Activated T-cell treated with anti-CD3 and anti-CD28 coated beads, Interleukin-2, amount 50 U/mL, for 72 hours (primary cell): Measurements from ENCODE around the gene HBA1. TPM values are rescaled to one million over a fixed set of nuclear protein-coding genes. Genes with fewer than 3 reads are reported as not detected.
"Not testable (repeated sequence)": the region's sequence is repeated elsewhere in the genome, so short reads cannot be mapped to it uniquely, and the experiment has no call there.

Experiments
- ATAC-seq, 2 donors: fragments of 150-1000 bp; cut with Tn5 transposase; replicated peaks in 1 of 2; 2 replicates each; pipeline ENCODE4 v1.10.0; 2021; ENCODE audit warnings: moderate library complexity in 2 of 2, mild to moderate bottlenecking in 1 of 2
- DNase-seq, 2 donors: peaks; one replicate each; pipeline ENCODE4 v3.0.0; 2021 to 2022; ENCODE audit warnings: mixed read lengths in 1 of 2
- H3K27ac Mint-ChIP-seq: one replicate; pipeline ENCODE4 v1.8.0; 2022; ENCODE audit warnings: mild to moderate bottlenecking, moderate library complexity, mixed read lengths
- H3K27me3 Mint-ChIP-seq: one replicate; pipeline ENCODE4 v1.8.0; 2022; ENCODE audit warnings: low read depth, mixed read lengths
- H3K36me3 Mint-ChIP-seq, 2 donors: one replicate each; pipeline ENCODE4 v1.8.0; 2022; ENCODE audit warnings: mixed read lengths in 2 of 2, mild to moderate bottlenecking in 1 of 2; ENCODE audit not compliant: insufficient read depth in 2 of 2
- H3K4me1 Mint-ChIP-seq: one replicate; pipeline ENCODE4 v1.8.0; 2022; ENCODE audit warnings: low read depth, mixed read lengths
- H3K4me3 Mint-ChIP-seq, 2 donors: one replicate each; pipeline ENCODE4 v1.8.0; 2022; ENCODE audit warnings: mild to moderate bottlenecking in 2 of 2, mixed read lengths in 2 of 2, moderate library complexity in 2 of 2
- H3K9me3 Mint-ChIP-seq, 2 donors: one replicate each; pipeline ENCODE4 v1.8.0; 2022; ENCODE audit warnings: mixed read lengths in 2 of 2
- total RNA-seq, 2 donors: library from RNA; stranded (reverse); gene quantifications; one replicate each; pipeline ENCODE4 v1.2.3, GENCODE V29; 2022

Gene HBA1
- total RNA-seq, 2 donors from 2014 or later, result 1.1 TPM; not detected in 1

GRCh38 chr16:163696-164095 lies 12.8 kb upstream of the HBA1 start:
- not testable (repeated sequence) for DNase-seq, H3K4me1 Mint-ChIP-seq, H3K36me3 Mint-ChIP-seq, H3K9me3 Mint-ChIP-seq, ATAC-seq, H3K27ac Mint-ChIP-seq
- peak overlapping the region in 1 of 2 donors; percentile 57 for H3K4me3 Mint-ChIP-seq
- H3K27me3 Mint-ChIP-seq, result peaks cover 38% of the 10 kb centered on the region

- not testable (repeated sequence) for H3K4me3 Mint-ChIP-seq, H3K9me3 Mint-ChIP-seq, H3K27ac Mint-ChIP-seq, H3K4me1 Mint-ChIP-seq, DNase-seq, H3K36me3 Mint-ChIP-seq
- peaks cover 40% of the 10 kb centered on the region for H3K27me3 Mint-ChIP-seq
- ATAC-seq, result peak; percentile 71 to 74
These were observed 12.2 kb upstream of the HBA1 start for GRCh38 chr16:164134-164823.

GRCh38 chr16:164827-165538 lies 11.5 kb upstream of the HBA1 start:
- peaks cover under 1% of the 10 kb centered on the region for H3K4me1 Mint-ChIP-seq
- peaks cover 42% of the 10 kb centered on the region for H3K27me3 Mint-ChIP-seq
- DNase-seq, result no peak
- H3K27ac Mint-ChIP-seq, result no peak overlapping the region
- H3K36me3 Mint-ChIP-seq, result no peaks in the 10 kb centered on the region
- H3K9me3 Mint-ChIP-seq, result no peaks in the 10 kb centered on the region
- ATAC-seq, result peak; percentile 36 to 52
- peak overlapping the region; percentile 68 to 79 for H3K4me3 Mint-ChIP-seq

GRCh38 chr16:165539-166374 lies 10.7 kb upstream of the HBA1 start, which contains the start of gene HBM:
Gene HBM (plus strand): TSS chr16:165978. CDS start chr16:165998, 20 bp downstream.
- Mint-ChIP-seq H3K27me3 (peaks cover 50% of the 10 kb centered on the region), H3K4me3 (peak within 1 kb of the TSS; percentile 68 to 79), H3K36me3 (no peaks in the 10 kb centered on the region), H3K9me3 (no peaks in the 10 kb centered on the region), H3K27ac (no peak within 1 kb of the TSS), H3K4me1 (peaks cover 7% of the 10 kb centered on the region)
- peak in 1 of 2 donors; percentile 16 for ATAC-seq
- DNase-seq, result no peak

- ATAC-seq, result no peak
- Mint-ChIP-seq H3K27ac (no peak overlapping the region), H3K4me1 (peaks cover 10% of the 10 kb centered on the region), H3K36me3 (no peaks in the 10 kb centered on the region), H3K9me3 (no peaks in the 10 kb centered on the region), H3K4me3 (peak overlapping the region; percentile 65 to 79), H3K27me3 (peaks cover 56% of the 10 kb centered on the region)
- no peak for DNase-seq
These were observed 9.9 kb upstream of the HBA1 start for GRCh38 chr16:166375-167121.

GRCh38 chr16:167122-167690 lies 9.3 kb upstream of the HBA1 start:
- Mint-ChIP-seq H3K36me3 (no peaks in the 10 kb centered on the region), H3K27me3 (peaks cover 57% of the 10 kb centered on the region), H3K9me3 (no peaks in the 10 kb centered on the region), H3K4me3 (peak overlapping the region; percentile 31 to 65), H3K4me1 (peaks cover 10% of the 10 kb centered on the region), H3K27ac (no peak overlapping the region)
- DNase-seq (no peak), ATAC-seq (no peak)

GRCh38 chr16:168424-168823 lies 8.1 kb upstream of the HBA1 start:
- Mint-ChIP-seq H3K27ac (no peak overlapping the region), H3K27me3 (peaks cover 57% of the 10 kb centered on the region), H3K36me3 (no peaks in the 10 kb centered on the region), H3K4me1 (peaks cover 10% of the 10 kb centered on the region), H3K9me3 (no peaks in the 10 kb centered on the region), H3K4me3 (no peak overlapping the region)
- DNase-seq (no peak), ATAC-seq (no peak)

- no peak overlapping the region for H3K4me3 Mint-ChIP-seq
- H3K27me3 Mint-ChIP-seq, result peaks cover 63% of the 10 kb centered on the region
- peaks cover 10% of the 10 kb centered on the region for H3K4me1 Mint-ChIP-seq
These were observed 7.5 kb upstream of the HBA1 start for GRCh38 chr16:169014-169413.

GRCh38 chr16:170088-170507 lies 6.4 kb upstream of the HBA1 start:
- H3K27me3 Mint-ChIP-seq, result peaks cover 74% of the 10 kb centered on the region
- H3K4me3 Mint-ChIP-seq, H3K4me1 Mint-ChIP-seq, H3K27ac Mint-ChIP-seq, DNase-seq, ATAC-seq, H3K36me3 Mint-ChIP-seq, H3K9me3 Mint-ChIP-seq: not testable (repeated sequence)

More at GRCh38 chr16:169014-169413, 7.5 kb upstream of the HBA1 start:
- ATAC-seq, result no peak
- Mint-ChIP-seq H3K36me3 (no peaks in the 10 kb centered on the region), H3K27ac (no peak overlapping the region), H3K9me3 (no peaks in the 10 kb centered on the region)
- no peak for DNase-seq

GRCh38 chr16:170788-171187 lies 5.7 kb upstream of the HBA1 start:
- H3K36me3 Mint-ChIP-seq, result no peaks in the 10 kb centered on the region

GRCh38 chr16:172374-172941 lies 4.0 kb upstream of the HBA1 start, which contains the start of gene HBA2:
Gene HBA2 (plus strand): TSS chr16:172876. CDS start chr16:172913, 37 bp downstream.
- Mint-ChIP-seq H3K27me3 (peaks cover 74% of the 10 kb centered on the region), H3K4me3 (peak within 1 kb of the TSS; percentile 38 to 73)
- not testable (repeated sequence) for H3K4me1 Mint-ChIP-seq, H3K36me3 Mint-ChIP-seq, H3K27ac Mint-ChIP-seq, DNase-seq, H3K9me3 Mint-ChIP-seq
- ATAC-seq, result peak; percentile 49 to 59

More at GRCh38 chr16:170788-171187, 5.7 kb upstream of the HBA1 start:
- Mint-ChIP-seq H3K27ac (no peak overlapping the region), H3K4me3 (no peak overlapping the region), H3K9me3 (no peaks in the 10 kb centered on the region), H3K4me1 (peaks cover 10% of the 10 kb centered on the region), H3K27me3 (peaks cover 81% of the 10 kb centered on the region)
- DNase-seq, result no peak
- no peak for ATAC-seq
